Head of caudate nucleus (tissue), 42 donors: ENCODE data around the gene ZNF784.

Experiments
- DNase-seq, 42 donors: peaks; one replicate each; pipeline versions ENCODE4 v3.0.0 to v3.0.0-alpha.2; 2020 to 2021; ENCODE audit warnings: mixed read lengths in 7 of 42
- intact Hi-C: fragments of 100-400 bp; cut with DNase I; formaldehyde crosslinking; loops from one replicate; pipeline ENCODE4 v1.15.0; 2022

The ZNF784 gene

GRCh38 chr19:55632463-55632834, 8.1 kb upstream of the ZNF784 start:
- DNase-seq = peak in 41 of 42 donors; percentile 49 to 98 (median 86)
- intact Hi-C loops = no loop called here

- intact Hi-C loops = no loop called here
- DNase-seq = no peak
Observed at GRCh38 chr19:55626350-55626749, 2.0 kb upstream of the ZNF784 start.

GRCh38 chr19:55625004-55625326, 599 bp upstream of the ZNF784 start:
- intact Hi-C loops = no loop called here
- DNase-seq = no peak

GRCh38 chr19:55623561-55623960, 805 bp downstream of the ZNF784 start:
- no peak for DNase-seq
- intact Hi-C loops = no loop called here

GRCh38 chr19:55623130-55623529, 1.2 kb downstream of the ZNF784 start:
- intact Hi-C loops = no loop called here
- no peak for DNase-seq

GRCh38 chr19:55622242-55622969, 2.0 kb downstream of the ZNF784 start:
- DNase-seq = no peak
- intact Hi-C loops = no loop called here

GRCh38 chr19:55621673-55622231, 2.6 kb downstream of the ZNF784 start:
- intact Hi-C loops = no loop called here
- no peak for DNase-seq

GRCh38 chr19:55621205-55621672, 3.1 kb downstream of the ZNF784 start:
- intact Hi-C loops = no loop called here
- DNase-seq = no peak

GRCh38 chr19:55620410-55621204, 3.8 kb downstream of the ZNF784 start:
- intact Hi-C loops = no loop called here

GRCh38 chr19:55619286-55619685, 5.1 kb downstream of the ZNF784 start:
- DNase-seq = no peak
- intact Hi-C loops = no loop called here

More at GRCh38 chr19:55620410-55621204, 3.8 kb downstream of the ZNF784 start:
- peak in 1 of 42 donors; percentile 44 for DNase-seq

GRCh38 chr19:55618426-55618825, 5.9 kb downstream of the ZNF784 start:
- intact Hi-C loops = no loop called here
- no peak for DNase-seq

GRCh38 chr19:55617426-55617825, 6.9 kb downstream of the ZNF784 start:
- intact Hi-C loops = no loop called here
- no peak for DNase-seq

- intact Hi-C loops = no loop called here
- DNase-seq = no peak
Observed at GRCh38 chr19:55616395-55616875, 7.9 kb downstream of the ZNF784 start.

GRCh38 chr19:55615543-55616394, 8.6 kb downstream of the ZNF784 start:
- DNase-seq = no peak
- intact Hi-C loops = no loop called here

- no peak for DNase-seq
- intact Hi-C loops = no loop called here
Observed at GRCh38 chr19:55614711-55615542, 9.4 kb downstream of the ZNF784 start.

GRCh38 chr19:55613930-55614710, 10.2 kb downstream of the ZNF784 start:
- DNase-seq = no peak
- intact Hi-C loops = no loop called here

- intact Hi-C loops = no loop called here
- no peak for DNase-seq
Observed at GRCh38 chr19:55613396-55613795, 11.0 kb downstream of the ZNF784 start.
